Natural killer cell treated with Interleukin-12 subunit alpha and Interleukin-12 subunit beta and Interleukin-15 and Interleukin-18, amount 100 ng/mL, for 72 hours (primary cell): ENCODE results near the gene GOSR1. TPM values are rescaled to one million over a fixed set of nuclear protein-coding genes. Genes with fewer than 3 reads are reported as not detected.
"Not testable (repeated sequence)": the region's sequence is repeated elsewhere in the genome, so short reads cannot be mapped to it uniquely, and the experiment has no call there.

Experiments used
- ATAC-seq, 2 donors: fragments of 150-1000 bp; cut with Tn5 transposase in 1 of 2; sonication (Bioruptor Pico), chemical (Tn5 transposase) in 1 of 2; 2 replicates each; pipeline ENCODE4 v1.10.0; 2021
- DNase-seq: peaks from one replicate; pipeline ENCODE4 v3.0.0; 2022; ENCODE audit warnings: low spot score
- H3K27ac Mint-ChIP-seq, 2 donors: 1 replicate in 1 of 2; 2 replicates in 1 of 2; pipeline ENCODE4 v1.8.0; 2022; ENCODE audit warnings: mixed read lengths in 2 of 2, mild to moderate bottlenecking in 1 of 2, moderate library complexity in 1 of 2
- H3K27me3 Mint-ChIP-seq, 2 donors: 1 replicate in 1 of 2; 2 replicates in 1 of 2; pipeline ENCODE4 v1.8.0; 2022; ENCODE audit warnings: mixed read lengths in 2 of 2
- H3K36me3 Mint-ChIP-seq: one replicate; pipeline ENCODE4 v1.8.0; 2022; ENCODE audit warnings: mixed read lengths
- H3K4me1 Mint-ChIP-seq, 2 donors: 1 replicate in 1 of 2; 2 replicates in 1 of 2; pipeline ENCODE4 v1.8.0; 2022; ENCODE audit warnings: low read depth in 2 of 2, mixed read lengths in 2 of 2, mild to moderate bottlenecking in 1 of 2
- H3K4me3 Mint-ChIP-seq: one replicate; pipeline ENCODE4 v1.8.0; 2022; ENCODE audit warnings: mixed read lengths
- H3K9me3 Mint-ChIP-seq: 2 replicates; pipeline ENCODE4 v1.8.0; 2022; ENCODE audit warnings: mixed read lengths
- total RNA-seq, 2 donors: library from RNA; stranded (reverse); gene quantifications; one replicate each; pipeline ENCODE4 v1.2.3, GENCODE V29; 2022

GOSR1 gene
- total RNA-seq, 2 donors from 2014 or later, result 59.2 to 62.0 TPM

GRCh38 chr17:30565073-30565935, 88.1 kb downstream of the GOSR1 start:
- Mint-ChIP-seq H3K4me3 (no peak overlapping the region), H3K27ac (no peak overlapping the region), H3K36me3 (no peaks in the 10 kb centered on the region), H3K9me3 (no peaks in the 10 kb centered on the region), H3K27me3 (peaks cover 0 to 5% of the 10 kb centered on the region in 2 donors), H3K4me1 (no peaks in the 10 kb centered on the region)
- ATAC-seq (no peak), DNase-seq (no peak)

- H3K4me1 Mint-ChIP-seq, H3K9me3 Mint-ChIP-seq, ATAC-seq, H3K27me3 Mint-ChIP-seq, DNase-seq, H3K36me3 Mint-ChIP-seq, H3K27ac Mint-ChIP-seq, H3K4me3 Mint-ChIP-seq: not testable (repeated sequence)
These were observed 88.9 kb downstream of the GOSR1 start for GRCh38 chr17:30566104-30566503.

- not testable (repeated sequence) for DNase-seq, H3K4me1 Mint-ChIP-seq, H3K27ac Mint-ChIP-seq, H3K9me3 Mint-ChIP-seq, H3K4me3 Mint-ChIP-seq, H3K27me3 Mint-ChIP-seq, H3K36me3 Mint-ChIP-seq
- ATAC-seq, result peak; percentile 6 to 62
These were observed 89.5 kb downstream of the GOSR1 start for GRCh38 chr17:30566516-30567225.

GRCh38 chr17:30567231-30568116, 90.3 kb downstream of the GOSR1 start:
- DNase-seq (no peak), ATAC-seq (no peak)
- Mint-ChIP-seq H3K27ac (no peak overlapping the region), H3K9me3 (no peaks in the 10 kb centered on the region), H3K4me3 (no peak overlapping the region), H3K27me3 (peaks cover 0 to 5% of the 10 kb centered on the region in 2 donors), H3K36me3 (no peaks in the 10 kb centered on the region), H3K4me1 (no peaks in the 10 kb centered on the region)

- Mint-ChIP-seq H3K4me1 (no peaks in the 10 kb centered on the region), H3K9me3 (no peaks in the 10 kb centered on the region), H3K36me3 (no peaks in the 10 kb centered on the region), H3K27ac (no peak overlapping the region), H3K27me3 (peaks cover 0 to 5% of the 10 kb centered on the region in 2 donors), H3K4me3 (no peak overlapping the region)
- no peak for ATAC-seq
- no peak for DNase-seq
These were observed 90.9 kb downstream of the GOSR1 start for GRCh38 chr17:30568117-30568430.

- H3K27me3 Mint-ChIP-seq, DNase-seq, H3K36me3 Mint-ChIP-seq, H3K27ac Mint-ChIP-seq, H3K9me3 Mint-ChIP-seq, H3K4me1 Mint-ChIP-seq, H3K4me3 Mint-ChIP-seq, ATAC-seq: not testable (repeated sequence)
These were observed 92.4 kb downstream of the GOSR1 start for GRCh38 chr17:30569531-30570175.

- H3K4me3 Mint-ChIP-seq, result no peak overlapping the region
- DNase-seq (no peak), ATAC-seq (no peak)
- no peaks in the 10 kb centered on the region for H3K36me3 Mint-ChIP-seq
- no peak overlapping the region for H3K27ac Mint-ChIP-seq
- H3K9me3 Mint-ChIP-seq, result no peaks in the 10 kb centered on the region
- peaks cover 0 to 2% of the 10 kb centered on the region in 2 donors for H3K27me3 Mint-ChIP-seq
- no peaks in the 10 kb centered on the region for H3K4me1 Mint-ChIP-seq
These were observed 93.0 kb downstream of the GOSR1 start for GRCh38 chr17:30570191-30570590.

- no peak overlapping the region for H3K4me3 Mint-ChIP-seq
- H3K36me3 Mint-ChIP-seq, result no peaks in the 10 kb centered on the region
- H3K4me1 Mint-ChIP-seq, result no peaks in the 10 kb centered on the region
- peaks cover 0 to 2% of the 10 kb centered on the region in 2 donors for H3K27me3 Mint-ChIP-seq
- H3K27ac Mint-ChIP-seq, result no peak overlapping the region
- ATAC-seq (no peak), DNase-seq (no peak)
- no peaks in the 10 kb centered on the region for H3K9me3 Mint-ChIP-seq
These were observed 93.5 kb downstream of the GOSR1 start for GRCh38 chr17:30570596-30571265.

GRCh38 chr17:30571404-30571803, 94.2 kb downstream of the GOSR1 start:
- not testable (repeated sequence) for DNase-seq, H3K27me3 Mint-ChIP-seq, ATAC-seq, H3K36me3 Mint-ChIP-seq, H3K4me3 Mint-ChIP-seq, H3K9me3 Mint-ChIP-seq, H3K27ac Mint-ChIP-seq, H3K4me1 Mint-ChIP-seq

- Mint-ChIP-seq H3K27ac (no peak overlapping the region), H3K36me3 (no peaks in the 10 kb centered on the region), H3K27me3 (no peaks in the 10 kb centered on the region), H3K4me3 (no peak overlapping the region), H3K9me3 (no peaks in the 10 kb centered on the region), H3K4me1 (no peaks in the 10 kb centered on the region)
- ATAC-seq, result no peak
- DNase-seq, result no peak
These were observed 94.7 kb downstream of the GOSR1 start for GRCh38 chr17:30571921-30572320.

- H3K4me1 Mint-ChIP-seq, H3K27me3 Mint-ChIP-seq, H3K4me3 Mint-ChIP-seq, H3K36me3 Mint-ChIP-seq, DNase-seq, H3K9me3 Mint-ChIP-seq, H3K27ac Mint-ChIP-seq, ATAC-seq: not testable (repeated sequence)
These were observed 95.7 kb downstream of the GOSR1 start for GRCh38 chr17:30572651-30573554.

GRCh38 chr17:30573603-30574175, 96.5 kb downstream of the GOSR1 start:
- Mint-ChIP-seq H3K9me3 (no peaks in the 10 kb centered on the region), H3K36me3 (no peaks in the 10 kb centered on the region), H3K27me3 (no peaks in the 10 kb centered on the region), H3K4me3 (no peak overlapping the region), H3K4me1 (no peaks in the 10 kb centered on the region), H3K27ac (no peak overlapping the region)
- ATAC-seq, result no peak
- DNase-seq, result no peak
